Liver (tissue), 3 donors: ENCODE measurements around the gene CACNA1C.

ENCODE experiments used
- GABPA ChIP-seq, 2 donors: IDR thresholded peaks in 1 of 2; conservative IDR thresholded peaks in 1 of 2; 2 replicates each; pipeline ENCODE4 v1.6.1; 2016; ENCODE audit warnings: antibody characterized with exemption in 2 of 2, mild to moderate bottlenecking in 1 of 2, moderate library complexity in 1 of 2
- JUND ChIP-seq, 2 donors: IDR thresholded peaks; 2 replicates each; pipeline ENCODE4 v1.6.1; 2016; ENCODE audit warnings: antibody characterized with exemption in 2 of 2
- RAD21 ChIP-seq, 2 donors: IDR thresholded peaks; 2 replicates each; pipeline ENCODE4 v1.6.1; 2016; ENCODE audit warnings: antibody characterized with exemption in 2 of 2, mild to moderate bottlenecking in 2 of 2
- RXRA ChIP-seq, 2 donors: IDR thresholded peaks; 2 replicates each; pipeline ENCODE4 v1.6.1; 2017 to 2018; ENCODE audit warnings: antibody characterized with exemption in 2 of 2, mild to moderate bottlenecking in 1 of 2
- SP1 ChIP-seq: IDR thresholded peaks from 2 replicates; pipeline ENCODE4 v1.6.1; 2018; ENCODE audit warnings: antibody characterized with exemption, mild to moderate bottlenecking
- TAF1 ChIP-seq: conservative IDR thresholded peaks from 2 replicates; pipeline ENCODE4 v1.6.1; 2016; ENCODE audit warnings: antibody characterized with exemption, mild to moderate bottlenecking
- YY1 ChIP-seq: IDR thresholded peaks from 2 replicates; pipeline ENCODE4 v1.6.1; 2016; ENCODE audit warnings: antibody characterized with exemption, mild to moderate bottlenecking
- TF ChIP-seq, protein P1 (sequence below): fragments of 150-350 bp; IDR thresholded peaks from 2 replicates; pipeline ENCODE4 v1.5.1; 2017; ENCODE audit warnings: improper control_type of control experiment, low read depth, low read length; ENCODE audit not compliant: missing input control
- TF ChIP-seq, protein P2 (sequence below): IDR thresholded peaks from 2 replicates; pipeline ENCODE4 v1.6.1; 2016; ENCODE audit warnings: antibody characterized with exemption
- TF ChIP-seq, protein P3 (sequence below): IDR thresholded peaks from 2 replicates; pipeline ENCODE4 v1.6.1; 2016; ENCODE audit warnings: antibody characterized with exemption, mild to moderate bottlenecking
- TF ChIP-seq, protein P4 (sequence below): IDR thresholded peaks from 2 replicates; pipeline ENCODE4 v1.6.1; 2016; ENCODE audit warnings: antibody characterized with exemption
- TF ChIP-seq, protein P5 (sequence below): IDR thresholded peaks from 2 replicates; pipeline ENCODE4 v1.6.1; 2016; ENCODE audit warnings: antibody characterized with exemption
- donor health status: healthy.
- donor health status: healthy.

DNA sequence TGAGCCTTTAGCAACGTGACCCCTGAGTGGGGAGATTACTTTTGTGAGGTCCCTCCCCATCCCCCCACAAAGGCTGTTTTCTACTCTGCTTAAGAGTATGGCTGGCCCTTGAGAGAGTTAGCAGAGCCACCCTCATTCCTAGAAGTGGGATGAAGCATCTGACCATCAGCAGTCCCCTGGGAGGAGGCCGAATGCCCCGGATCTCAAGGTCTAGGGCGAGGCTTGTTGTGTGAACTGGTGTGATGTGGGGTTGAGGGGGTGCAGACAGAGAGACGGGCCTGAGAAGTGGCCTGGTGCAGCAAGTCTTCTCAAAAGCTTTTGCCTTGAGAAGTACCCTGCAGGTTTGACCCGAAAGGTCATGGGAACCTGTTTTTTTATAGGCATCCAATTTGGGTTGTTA lies 589.0 kb downstream of the CACNA1C start:
- TF ChIP-seq, protein P1, sequence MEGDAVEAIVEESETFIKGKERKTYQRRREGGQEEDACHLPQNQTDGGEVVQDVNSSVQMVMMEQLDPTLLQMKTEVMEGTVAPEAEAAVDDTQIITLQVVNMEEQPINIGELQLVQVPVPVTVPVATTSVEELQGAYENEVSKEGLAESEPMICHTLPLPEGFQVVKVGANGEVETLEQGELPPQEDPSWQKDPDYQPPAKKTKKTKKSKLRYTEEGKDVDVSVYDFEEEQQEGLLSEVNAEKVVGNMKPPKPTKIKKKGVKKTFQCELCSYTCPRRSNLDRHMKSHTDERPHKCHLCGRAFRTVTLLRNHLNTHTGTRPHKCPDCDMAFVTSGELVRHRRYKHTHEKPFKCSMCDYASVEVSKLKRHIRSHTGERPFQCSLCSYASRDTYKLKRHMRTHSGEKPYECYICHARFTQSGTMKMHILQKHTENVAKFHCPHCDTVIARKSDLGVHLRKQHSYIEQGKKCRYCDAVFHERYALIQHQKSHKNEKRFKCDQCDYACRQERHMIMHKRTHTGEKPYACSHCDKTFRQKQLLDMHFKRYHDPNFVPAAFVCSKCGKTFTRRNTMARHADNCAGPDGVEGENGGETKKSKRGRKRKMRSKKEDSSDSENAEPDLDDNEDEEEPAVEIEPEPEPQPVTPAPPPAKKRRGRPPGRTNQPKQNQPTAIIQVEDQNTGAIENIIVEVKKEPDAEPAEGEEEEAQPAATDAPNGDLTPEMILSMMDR: no peak
- TF ChIP-seq RAD21 (IDR thresholded peaks at IDR 0.05) (no peak), GABPA (IDR thresholded peaks at IDR 0.05 in 1 of 2, conservative IDR thresholded peaks at IDR 0.05 in 1 of 2) (no peak), YY1 (no peak), TAF1 (no peak), RXRA (IDR thresholded peaks at IDR 0.05) (no peak), JUND (IDR thresholded peaks at IDR 0.05) (no peak), SP1 (no peak)
- TF ChIP-seq, protein P2, sequence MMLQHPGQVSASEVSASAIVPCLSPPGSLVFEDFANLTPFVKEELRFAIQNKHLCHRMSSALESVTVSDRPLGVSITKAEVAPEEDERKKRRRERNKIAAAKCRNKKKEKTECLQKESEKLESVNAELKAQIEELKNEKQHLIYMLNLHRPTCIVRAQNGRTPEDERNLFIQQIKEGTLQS: no peak
- TF ChIP-seq, protein P3, sequence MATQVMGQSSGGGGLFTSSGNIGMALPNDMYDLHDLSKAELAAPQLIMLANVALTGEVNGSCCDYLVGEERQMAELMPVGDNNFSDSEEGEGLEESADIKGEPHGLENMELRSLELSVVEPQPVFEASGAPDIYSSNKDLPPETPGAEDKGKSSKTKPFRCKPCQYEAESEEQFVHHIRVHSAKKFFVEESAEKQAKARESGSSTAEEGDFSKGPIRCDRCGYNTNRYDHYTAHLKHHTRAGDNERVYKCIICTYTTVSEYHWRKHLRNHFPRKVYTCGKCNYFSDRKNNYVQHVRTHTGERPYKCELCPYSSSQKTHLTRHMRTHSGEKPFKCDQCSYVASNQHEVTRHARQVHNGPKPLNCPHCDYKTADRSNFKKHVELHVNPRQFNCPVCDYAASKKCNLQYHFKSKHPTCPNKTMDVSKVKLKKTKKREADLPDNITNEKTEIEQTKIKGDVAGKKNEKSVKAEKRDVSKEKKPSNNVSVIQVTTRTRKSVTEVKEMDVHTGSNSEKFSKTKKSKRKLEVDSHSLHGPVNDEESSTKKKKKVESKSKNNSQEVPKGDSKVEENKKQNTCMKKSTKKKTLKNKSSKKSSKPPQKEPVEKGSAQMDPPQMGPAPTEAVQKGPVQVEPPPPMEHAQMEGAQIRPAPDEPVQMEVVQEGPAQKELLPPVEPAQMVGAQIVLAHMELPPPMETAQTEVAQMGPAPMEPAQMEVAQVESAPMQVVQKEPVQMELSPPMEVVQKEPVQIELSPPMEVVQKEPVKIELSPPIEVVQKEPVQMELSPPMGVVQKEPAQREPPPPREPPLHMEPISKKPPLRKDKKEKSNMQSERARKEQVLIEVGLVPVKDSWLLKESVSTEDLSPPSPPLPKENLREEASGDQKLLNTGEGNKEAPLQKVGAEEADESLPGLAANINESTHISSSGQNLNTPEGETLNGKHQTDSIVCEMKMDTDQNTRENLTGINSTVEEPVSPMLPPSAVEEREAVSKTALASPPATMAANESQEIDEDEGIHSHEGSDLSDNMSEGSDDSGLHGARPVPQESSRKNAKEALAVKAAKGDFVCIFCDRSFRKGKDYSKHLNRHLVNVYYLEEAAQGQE: no peak
- TF ChIP-seq, protein P4, sequence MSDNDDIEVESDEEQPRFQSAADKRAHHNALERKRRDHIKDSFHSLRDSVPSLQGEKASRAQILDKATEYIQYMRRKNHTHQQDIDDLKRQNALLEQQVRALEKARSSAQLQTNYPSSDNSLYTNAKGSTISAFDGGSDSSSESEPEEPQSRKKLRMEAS: no peak
- TF ChIP-seq, protein P5, sequence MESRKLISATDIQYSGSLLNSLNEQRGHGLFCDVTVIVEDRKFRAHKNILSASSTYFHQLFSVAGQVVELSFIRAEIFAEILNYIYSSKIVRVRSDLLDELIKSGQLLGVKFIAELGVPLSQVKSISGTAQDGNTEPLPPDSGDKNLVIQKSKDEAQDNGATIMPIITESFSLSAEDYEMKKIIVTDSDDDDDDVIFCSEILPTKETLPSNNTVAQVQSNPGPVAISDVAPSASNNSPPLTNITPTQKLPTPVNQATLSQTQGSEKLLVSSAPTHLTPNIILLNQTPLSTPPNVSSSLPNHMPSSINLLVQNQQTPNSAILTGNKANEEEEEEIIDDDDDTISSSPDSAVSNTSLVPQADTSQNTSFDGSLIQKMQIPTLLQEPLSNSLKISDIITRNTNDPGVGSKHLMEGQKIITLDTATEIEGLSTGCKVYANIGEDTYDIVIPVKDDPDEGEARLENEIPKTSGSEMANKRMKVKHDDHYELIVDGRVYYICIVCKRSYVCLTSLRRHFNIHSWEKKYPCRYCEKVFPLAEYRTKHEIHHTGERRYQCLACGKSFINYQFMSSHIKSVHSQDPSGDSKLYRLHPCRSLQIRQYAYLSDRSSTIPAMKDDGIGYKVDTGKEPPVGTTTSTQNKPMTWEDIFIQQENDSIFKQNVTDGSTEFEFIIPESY: no peak
